ENCODE data around the gene MCM3.

Gene MCM3

GRCh38 chr6:52284460-52285176 is at the start of gene MCM3:
Gene MCM3 (minus strand): TSS chr6:52284742. CDS start chr6:52284674, 68 bp downstream.
- no peak for TF ChIP-seq ZNF274 (IDR thresholded peaks at IDR 0.05; ENCODE audit: low read depth, low read length)
- H3K4me3 ChIP-seq (ENCODE audit: low read length) = peak within 1 kb of the TSS; percentile 73

- TF ChIP-seq ZNF274 (IDR thresholded peaks at IDR 0.05; ENCODE audit: low read depth, low read length) = no peak
- H3K4me3 ChIP-seq (ENCODE audit: low read length) = no peak overlapping the region
Observed at GRCh38 chr6:52333840-52334200, 49.3 kb upstream of the MCM3 start.

- no peak for TF ChIP-seq ZNF274 (IDR thresholded peaks at IDR 0.05; ENCODE audit: low read depth, low read length)
- no peak overlapping the region for H3K4me3 ChIP-seq (ENCODE audit: low read length)
Observed at GRCh38 chr6:52331793-52332457, 47.4 kb upstream of the MCM3 start.

GRCh38 chr6:52330470-52330869 is 45.9 kb upstream of the MCM3 start:
- no peak for TF ChIP-seq ZNF274 (IDR thresholded peaks at IDR 0.05; ENCODE audit: low read depth, low read length)
- no peak overlapping the region for H3K4me3 ChIP-seq (ENCODE audit: low read length)

DNA sequence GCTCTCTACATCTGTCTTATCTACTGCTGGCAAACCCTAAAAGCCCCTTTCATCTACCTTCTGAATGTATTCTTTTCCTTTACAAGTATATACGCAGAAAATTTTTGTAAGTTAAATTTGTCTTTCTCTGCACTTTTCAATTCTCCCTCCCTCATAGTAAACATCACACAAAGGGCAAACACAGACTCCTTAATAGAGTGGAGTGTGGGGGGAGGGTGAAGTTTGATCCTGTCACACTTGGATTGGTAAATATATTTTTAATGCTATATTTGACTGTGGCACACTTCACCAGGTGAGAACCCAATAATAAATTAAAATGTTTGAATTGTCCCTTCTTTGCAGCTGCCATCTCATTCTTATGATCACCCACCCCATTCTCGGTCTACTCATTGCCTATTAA is 44.2 kb upstream of the MCM3 start:
- TF ChIP-seq ZNF274 (IDR thresholded peaks at IDR 0.05; ENCODE audit: low read depth, low read length) = no peak
- H3K4me3 ChIP-seq (ENCODE audit: low read length) = no peak overlapping the region

DNA sequence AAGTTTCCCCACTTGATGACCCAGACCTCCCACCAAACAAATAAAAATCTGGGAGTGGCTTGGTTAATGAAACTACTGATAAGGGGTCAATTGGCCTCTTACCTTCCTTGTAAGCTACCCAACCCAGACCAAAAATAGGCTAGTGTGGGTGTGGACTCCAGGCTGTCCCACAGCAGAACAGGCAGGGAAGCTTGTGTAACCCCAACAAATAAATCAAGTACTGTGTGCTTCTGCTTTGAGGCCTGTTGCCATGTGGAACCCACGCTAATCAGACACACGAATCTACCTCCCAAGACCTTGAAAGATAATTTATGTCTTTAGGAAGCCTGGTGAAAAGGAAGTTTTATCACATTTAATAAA is 43.7 kb upstream of the MCM3 start:
- TF ChIP-seq ZNF274 (IDR thresholded peaks at IDR 0.05; ENCODE audit: low read depth, low read length) = no peak
- no peak overlapping the region for H3K4me3 ChIP-seq (ENCODE audit: low read length)

- TF ChIP-seq ZNF274 (IDR thresholded peaks at IDR 0.05; ENCODE audit: low read depth, low read length) = no peak
- H3K4me3 ChIP-seq (ENCODE audit: low read length) = no peak overlapping the region
Observed at GRCh38 chr6:52326540-52327364, 42.2 kb upstream of the MCM3 start.

- no peak for TF ChIP-seq ZNF274 (IDR thresholded peaks at IDR 0.05; ENCODE audit: low read depth, low read length)
- H3K4me3 ChIP-seq (ENCODE audit: low read length) = no peak overlapping the region
Observed at GRCh38 chr6:52325695-52326471, 41.3 kb upstream of the MCM3 start.

DNA sequence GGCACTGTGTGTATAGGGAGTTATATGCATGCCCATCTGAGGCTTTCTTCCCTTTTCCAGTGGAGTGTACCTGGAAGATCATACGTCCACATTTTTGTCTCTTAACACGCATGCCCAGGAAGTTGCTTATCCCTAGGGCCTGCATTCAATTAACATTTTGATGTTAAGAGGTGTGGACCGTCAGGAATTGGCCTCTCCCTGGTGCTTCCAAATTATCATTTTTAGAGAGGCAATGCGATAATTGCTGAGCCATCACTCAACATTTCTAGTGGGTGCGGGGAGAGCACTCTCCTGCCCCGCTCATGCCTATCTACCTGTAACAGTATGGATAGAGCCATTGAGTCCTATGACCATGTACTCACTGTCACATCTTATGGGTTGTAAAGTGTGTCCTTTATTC is 39.6 kb upstream of the MCM3 start:
- TF ChIP-seq ZNF274 (IDR thresholded peaks at IDR 0.05; ENCODE audit: low read depth, low read length) = no peak
- no peak overlapping the region for H3K4me3 ChIP-seq (ENCODE audit: low read length)

GRCh38 chr6:52317841-52318581 is 33.5 kb upstream of the MCM3 start:
- no peak for TF ChIP-seq ZNF274 (IDR thresholded peaks at IDR 0.05; ENCODE audit: low read depth, low read length)
- H3K4me3 ChIP-seq (ENCODE audit: low read length) = no peak overlapping the region

DNA sequence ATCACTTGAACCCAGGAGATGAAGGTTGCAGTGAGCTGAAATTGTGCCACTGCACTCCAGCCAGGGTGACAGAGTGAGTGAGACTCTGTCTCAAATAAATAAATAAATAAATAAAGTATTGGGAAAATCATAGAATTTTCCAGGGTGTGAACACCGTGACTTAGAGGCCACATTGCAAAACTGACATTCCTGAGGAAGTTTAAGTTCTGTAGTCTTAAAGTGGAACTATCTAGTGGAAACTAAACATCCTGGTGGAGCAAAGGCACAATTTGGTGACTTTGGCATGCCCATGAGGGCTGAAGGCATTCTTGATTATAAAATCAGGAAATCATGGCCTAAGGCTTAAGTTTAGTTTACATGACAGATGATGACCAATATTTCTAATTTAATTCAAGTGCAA is 32.7 kb upstream of the MCM3 start:
- H3K4me3 ChIP-seq (ENCODE audit: low read length) = no peak overlapping the region
- TF ChIP-seq ZNF274 (IDR thresholded peaks at IDR 0.05; ENCODE audit: low read depth, low read length) = no peak

GRCh38 chr6:52314752-52315151 is 30.2 kb upstream of the MCM3 start:
- no peak for TF ChIP-seq ZNF274 (IDR thresholded peaks at IDR 0.05; ENCODE audit: low read depth, low read length)
- no peak overlapping the region for H3K4me3 ChIP-seq (ENCODE audit: low read length)

DNA sequence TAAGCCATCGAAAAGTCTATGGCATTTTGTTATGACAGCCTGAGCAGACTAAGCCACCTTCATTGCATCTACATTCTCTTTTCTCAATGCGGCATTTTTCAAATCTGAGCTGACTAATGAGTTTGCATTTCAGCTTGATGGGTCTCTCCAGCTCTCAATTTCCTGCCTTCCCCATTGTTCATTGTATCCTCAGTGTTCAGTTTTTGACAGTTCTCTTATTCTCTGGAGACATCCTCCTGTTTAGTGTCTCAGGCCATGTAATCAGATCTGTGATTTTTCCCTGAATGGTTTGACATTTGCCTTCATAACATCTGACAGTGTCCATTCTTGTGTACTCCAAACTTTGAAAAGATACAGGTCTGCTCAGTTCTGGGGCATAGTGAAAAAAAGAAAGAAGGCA is 27.9 kb upstream of the MCM3 start:
- no peak for TF ChIP-seq ZNF274 (IDR thresholded peaks at IDR 0.05; ENCODE audit: low read depth, low read length)
- no peak overlapping the region for H3K4me3 ChIP-seq (ENCODE audit: low read length)

Measured in GM08714 (cell line).